Calu3 (cell line): ENCODE measurements around the gene TGFB1. TPM values are rescaled to one million over a fixed set of nuclear protein-coding genes. Genes with fewer than 3 reads are reported as not detected.

Source experiments
- BruUV-seq: library from RNA; stranded (reverse); fragments of 400-500 nt; replicated peaks from 2 replicates; lab custom pipeline; 2021; lab: Mats Ljungman, UMichigan
- CTCF ChIA-PET: fragments of 300-600 bp; sonication (Branson Sonifier 250); formaldehyde crosslinking; loops from one replicate; lab custom pipeline; 2022; ENCODE audit warnings: antibody characterized with exemption; lab: Charles Lee
- DNase-seq: peaks from one replicate; pipeline ENCODE4 v3.0.0; 2022
- H3K27ac Mint-ChIP-seq: one replicate; pipeline ENCODE4 v1.8.0; 2022; ENCODE audit warnings: mixed read lengths; ENCODE audit not compliant: unreplicated experiment
- H3K27me3 Mint-ChIP-seq: one replicate; pipeline ENCODE4 v1.8.0; 2022; ENCODE audit warnings: mixed read lengths; ENCODE audit not compliant: unreplicated experiment
- H3K36me3 Mint-ChIP-seq: one replicate; pipeline ENCODE4 v1.8.0; 2022; ENCODE audit warnings: mild to moderate bottlenecking, moderate library complexity, mixed read lengths; ENCODE audit not compliant: insufficient read depth, unreplicated experiment
- H3K4me1 Mint-ChIP-seq: one replicate; pipeline ENCODE4 v1.8.0; 2022; ENCODE audit warnings: mild to moderate bottlenecking, low read depth, mixed read lengths; ENCODE audit not compliant: unreplicated experiment
- H3K4me3 Mint-ChIP-seq: one replicate; pipeline ENCODE4 v1.8.0; 2022; ENCODE audit warnings: mild to moderate bottlenecking, low read depth, moderate library complexity, mixed read lengths; ENCODE audit not compliant: unreplicated experiment
- H3K9me3 Mint-ChIP-seq: one replicate; pipeline ENCODE4 v1.8.0; 2022; ENCODE audit warnings: low read depth, mixed read lengths; ENCODE audit not compliant: unreplicated experiment
- CTCF ChIP-seq: fragments of 200-600 bp; IDR thresholded peaks from one replicate; pipeline ENCODE4 v1.8.0; 2022; ENCODE audit warnings: antibody characterized with exemption; ENCODE audit not compliant: unreplicated experiment
- intact Hi-C: fragments of 100-400 bp; cut with micrococcal nuclease; formaldehyde crosslinking; loops from one replicate; pipeline ENCODE4 v1.10.0; 2022; ENCODE audit not compliant: unreplicated experiment
- total RNA-seq: library from RNA; stranded (reverse); gene quantifications from 2 replicates; pipeline ENCODE4 v1.2.3, GENCODE V29; 2022

TGFB1 gene
- total RNA-seq, 1 experiment from 2014 or later = 39.2 TPM

GRCh38 chr19:41332468-41332867, 21.3 kb downstream of the TGFB1 start:
- Mint-ChIP-seq H3K27ac (no peak overlapping the region), H3K36me3 (peaks cover 27% of the 10 kb centered on the region), H3K4me3 (no peak overlapping the region), H3K4me1 (no peaks in the 10 kb centered on the region), H3K9me3 (no peaks in the 10 kb centered on the region), H3K27me3 (no peaks in the 10 kb centered on the region)
- no TSS peak for BruUV-seq
- TF ChIP-seq CTCF = no peak
- CTCF ChIA-PET = no interaction called here
- DNase-seq = no peak
- intact Hi-C loops = no loop called here

- CTCF ChIA-PET = no interaction called here
- H3K36me3 Mint-ChIP-seq = peaks cover 30% of the 10 kb centered on the region
- no peak for TF ChIP-seq CTCF
- no peak for DNase-seq
- H3K27me3 Mint-ChIP-seq = no peaks in the 10 kb centered on the region
- no TSS peak for BruUV-seq
- intact Hi-C loops = no loop called here
- peaks cover 4% of the 10 kb centered on the region for H3K4me1 Mint-ChIP-seq
- H3K4me3 Mint-ChIP-seq = no peak overlapping the region
- H3K9me3 Mint-ChIP-seq = no peaks in the 10 kb centered on the region
- H3K27ac Mint-ChIP-seq = no peak overlapping the region
These were observed 21.7 kb downstream of the TGFB1 start for GRCh38 chr19:41332000-41332399.

GRCh38 chr19:41330946-41331678, 22.6 kb downstream of the TGFB1 start:
- CTCF ChIA-PET = interaction anchor here (0.7 kb wide), 1 partner anchor 13 kb away, joined by 3 read pairs; no protein-coding TSS in a partner anchor
- Mint-ChIP-seq H3K27me3 (no peaks in the 10 kb centered on the region), H3K4me1 (peaks cover 13% of the 10 kb centered on the region), H3K27ac (no peak overlapping the region), H3K9me3 (no peaks in the 10 kb centered on the region), H3K4me3 (no peak overlapping the region), H3K36me3 (peaks cover 39% of the 10 kb centered on the region)
- no peak for TF ChIP-seq CTCF
- intact Hi-C loops = no loop called here
- no peak for DNase-seq
- BruUV-seq = no TSS peak

- H3K9me3 Mint-ChIP-seq = no peaks in the 10 kb centered on the region
- intact Hi-C loops = no loop called here
- H3K27ac Mint-ChIP-seq = no peak overlapping the region
- DNase-seq = no peak
- TF ChIP-seq CTCF = no peak
- CTCF ChIA-PET = no interaction called here
- H3K36me3 Mint-ChIP-seq = peaks cover 45% of the 10 kb centered on the region
- no peak overlapping the region for H3K4me3 Mint-ChIP-seq
- H3K27me3 Mint-ChIP-seq = no peaks in the 10 kb centered on the region
- BruUV-seq = no TSS peak
- H3K4me1 Mint-ChIP-seq = peaks cover 19% of the 10 kb centered on the region
These were observed 23.2 kb downstream of the TGFB1 start for GRCh38 chr19:41330481-41330880.
